Measurements from ENCODE around the gene SUPT6H.
"Not testable (repeated sequence)": the region's sequence is repeated elsewhere in the genome, so short reads cannot be mapped to it uniquely, and the experiment has no call there.

Gene SUPT6H

DNA sequence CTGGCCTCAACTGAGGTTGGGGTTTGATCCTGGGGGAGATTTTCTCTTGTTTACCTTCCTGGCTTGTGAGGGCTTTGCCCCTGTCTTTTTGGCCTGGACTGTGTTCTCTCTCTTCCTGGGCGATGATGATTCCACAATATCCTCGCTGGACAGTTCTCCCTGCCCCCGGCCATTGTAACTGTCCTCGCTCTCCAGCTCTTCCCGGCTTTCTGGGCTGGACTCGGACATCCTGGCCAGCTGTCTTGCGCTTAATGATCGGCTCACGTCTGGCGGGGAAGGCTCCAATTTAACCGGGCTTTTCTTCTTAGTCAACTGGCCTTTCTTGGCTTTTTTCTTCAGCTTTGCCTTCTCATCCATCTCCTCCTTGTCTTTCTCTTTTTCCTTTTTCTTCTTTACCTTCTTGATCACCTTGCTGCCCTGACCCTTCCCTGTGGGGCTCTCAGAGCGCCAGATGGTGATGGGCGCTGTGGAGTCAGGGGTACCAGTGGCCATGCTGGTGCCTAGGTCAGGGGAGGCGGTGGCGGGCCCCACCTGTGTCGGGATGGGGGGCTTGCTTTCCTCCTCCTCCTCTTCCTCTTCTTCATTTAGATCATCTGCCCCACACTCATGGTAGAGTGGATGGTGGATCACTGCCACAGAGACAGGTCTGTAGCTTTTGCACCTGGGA, 41.7 kb downstream of the SUPT6H start:
- DNase-seq: no peak

DNA sequence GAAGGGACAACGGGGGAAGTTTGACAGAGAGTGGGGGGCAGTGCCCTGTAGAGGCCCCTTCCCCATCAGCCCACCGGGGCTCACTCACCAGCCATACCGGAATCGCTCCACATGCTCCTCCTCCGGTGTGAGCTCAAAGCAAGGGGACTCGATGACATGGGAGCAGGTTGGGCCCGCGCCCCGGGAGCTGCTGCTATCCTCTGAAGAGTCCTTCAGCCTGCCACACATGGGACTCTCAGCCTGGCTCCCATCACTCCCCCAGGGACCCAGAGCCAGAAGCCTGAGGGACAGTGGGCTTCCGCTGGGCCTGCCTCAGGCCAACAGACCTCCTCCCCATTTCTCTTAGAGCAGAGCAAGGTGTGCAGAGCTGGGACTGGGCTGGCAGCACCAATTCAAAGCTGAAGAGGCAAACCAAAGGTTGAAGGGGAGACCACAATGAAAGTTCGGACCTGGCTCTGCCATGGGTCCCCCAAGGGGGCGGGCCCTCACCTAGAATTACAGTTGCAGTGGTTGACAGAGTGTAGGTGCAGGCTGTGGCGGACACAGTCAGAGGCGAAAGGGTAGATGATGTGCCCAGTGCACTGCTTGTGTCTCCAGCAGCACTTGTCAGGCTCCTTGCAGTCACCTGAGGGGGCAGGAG, 42.3 kb downstream of the SUPT6H start:
- no peak for DNase-seq

DNA sequence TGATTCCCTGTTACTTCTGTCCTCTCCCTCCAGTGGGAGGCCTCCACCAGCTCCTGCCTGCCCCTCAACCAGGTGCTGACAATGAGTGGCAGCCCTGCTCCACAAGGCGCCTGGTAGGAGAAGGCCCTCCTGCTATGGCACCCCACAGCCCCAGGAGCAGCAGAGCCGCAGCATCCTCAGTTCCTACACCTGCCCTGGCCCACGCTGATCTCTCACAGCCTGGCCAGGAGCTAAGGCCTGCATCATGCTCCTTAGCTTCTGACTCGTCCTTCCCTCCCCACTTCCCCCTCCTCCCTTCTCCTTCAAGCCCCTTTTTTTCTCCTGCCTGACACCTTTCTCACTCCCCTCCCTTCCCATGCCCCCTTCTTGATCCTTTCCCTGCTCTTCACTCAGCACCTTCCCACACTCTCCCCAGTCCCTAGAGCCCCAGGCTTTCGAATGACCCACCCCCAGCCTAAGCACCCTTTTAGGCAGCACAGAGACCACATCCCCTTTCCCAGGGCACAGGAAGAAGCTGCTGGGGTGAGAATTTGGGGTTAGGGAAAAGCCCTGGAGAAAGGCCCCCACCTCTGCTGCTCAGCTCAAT, 43.2 kb downstream of the SUPT6H start:
- no peak for DNase-seq

DNA sequence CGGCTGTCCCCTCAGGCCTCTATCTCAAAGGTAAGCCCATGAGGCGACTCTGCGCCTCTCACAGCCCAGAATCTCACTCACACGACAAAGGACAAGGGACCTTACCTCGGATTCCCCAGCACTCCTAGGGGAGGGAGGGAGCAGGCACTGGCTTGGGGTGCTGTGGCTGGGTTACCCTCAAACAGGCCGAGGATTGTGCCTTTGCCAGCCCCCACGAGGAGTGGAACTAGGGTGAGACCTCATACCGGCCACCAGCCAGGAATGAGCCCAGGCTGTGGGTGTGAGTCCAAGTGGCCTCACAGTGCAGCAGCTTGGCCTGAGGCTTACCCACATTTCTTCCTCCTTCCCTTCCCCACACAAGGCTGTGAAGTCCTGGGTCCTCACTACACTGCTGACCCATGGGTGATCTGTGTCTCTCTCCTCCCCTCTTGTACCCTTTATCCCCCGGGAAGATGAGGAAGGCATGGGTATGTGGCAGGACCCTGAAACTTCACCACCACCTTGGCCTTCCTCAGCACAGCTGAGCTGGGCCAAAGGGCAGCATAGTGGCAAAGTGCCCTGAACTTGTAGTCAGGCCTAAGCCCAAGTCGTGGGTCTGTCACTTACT, 43.8 kb downstream of the SUPT6H start:
- DNase-seq: no peak

DNA sequence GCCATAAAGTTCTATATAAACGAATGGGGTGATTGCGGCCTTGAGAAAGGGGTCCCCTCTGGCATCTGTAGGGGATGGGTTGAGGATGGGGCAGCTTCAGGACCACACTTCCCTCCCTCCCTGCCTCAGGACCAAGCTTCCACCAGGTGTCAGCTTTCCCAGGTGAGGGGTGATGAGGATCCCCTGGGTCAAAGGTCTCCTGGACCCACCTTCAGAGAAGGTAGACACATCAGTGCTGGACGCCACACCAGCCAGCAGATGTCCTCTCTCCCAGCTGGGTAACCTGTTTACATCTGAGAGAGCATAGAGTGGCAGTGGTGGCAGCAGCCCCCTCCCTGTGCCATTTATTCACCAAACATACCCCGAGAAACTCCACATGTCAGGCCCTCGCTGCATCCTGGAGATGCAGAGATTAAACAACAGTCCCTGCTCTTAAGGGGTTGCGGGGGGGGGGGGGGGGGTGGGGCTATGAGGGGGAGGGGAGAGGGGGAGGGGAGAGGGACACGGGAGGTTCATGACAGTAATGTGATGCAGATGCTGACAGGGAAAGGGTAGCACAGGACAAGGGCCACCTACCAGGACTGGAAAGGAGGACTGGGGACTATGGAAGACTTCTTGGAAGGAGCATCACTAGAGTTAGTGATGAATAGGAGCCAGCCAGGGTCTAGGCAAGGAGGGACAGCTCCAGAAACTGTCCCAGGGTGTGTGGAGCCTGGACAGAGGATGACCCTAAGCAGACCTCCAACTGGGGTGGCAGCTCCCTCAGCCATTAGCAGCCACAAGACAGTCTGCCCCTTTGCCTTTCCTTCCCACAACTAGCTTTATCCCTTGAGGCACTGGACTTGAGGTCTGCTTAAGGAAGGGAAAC, 44.7 kb downstream of the SUPT6H start:
- DNase-seq: no peak

DNA sequence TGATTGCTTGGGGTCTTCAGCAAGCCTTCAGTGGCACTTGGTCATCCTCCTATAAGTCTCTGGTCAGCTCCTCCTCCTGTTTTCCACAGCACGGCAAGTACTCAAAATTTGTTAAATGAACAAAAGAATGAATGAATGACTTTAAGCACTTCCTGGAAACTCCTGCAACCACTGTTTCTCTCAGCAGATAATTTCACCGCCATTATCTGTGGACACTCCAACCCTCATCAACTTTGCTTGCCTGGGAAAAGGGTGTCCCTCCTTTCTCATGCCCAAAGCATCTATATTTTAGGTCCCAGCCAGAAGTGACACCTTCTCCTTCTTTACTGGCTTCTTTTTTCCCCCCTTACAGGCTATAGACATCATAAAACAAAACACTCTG, 45.3 kb downstream of the SUPT6H start:
- DNase-seq: no peak

DNA sequence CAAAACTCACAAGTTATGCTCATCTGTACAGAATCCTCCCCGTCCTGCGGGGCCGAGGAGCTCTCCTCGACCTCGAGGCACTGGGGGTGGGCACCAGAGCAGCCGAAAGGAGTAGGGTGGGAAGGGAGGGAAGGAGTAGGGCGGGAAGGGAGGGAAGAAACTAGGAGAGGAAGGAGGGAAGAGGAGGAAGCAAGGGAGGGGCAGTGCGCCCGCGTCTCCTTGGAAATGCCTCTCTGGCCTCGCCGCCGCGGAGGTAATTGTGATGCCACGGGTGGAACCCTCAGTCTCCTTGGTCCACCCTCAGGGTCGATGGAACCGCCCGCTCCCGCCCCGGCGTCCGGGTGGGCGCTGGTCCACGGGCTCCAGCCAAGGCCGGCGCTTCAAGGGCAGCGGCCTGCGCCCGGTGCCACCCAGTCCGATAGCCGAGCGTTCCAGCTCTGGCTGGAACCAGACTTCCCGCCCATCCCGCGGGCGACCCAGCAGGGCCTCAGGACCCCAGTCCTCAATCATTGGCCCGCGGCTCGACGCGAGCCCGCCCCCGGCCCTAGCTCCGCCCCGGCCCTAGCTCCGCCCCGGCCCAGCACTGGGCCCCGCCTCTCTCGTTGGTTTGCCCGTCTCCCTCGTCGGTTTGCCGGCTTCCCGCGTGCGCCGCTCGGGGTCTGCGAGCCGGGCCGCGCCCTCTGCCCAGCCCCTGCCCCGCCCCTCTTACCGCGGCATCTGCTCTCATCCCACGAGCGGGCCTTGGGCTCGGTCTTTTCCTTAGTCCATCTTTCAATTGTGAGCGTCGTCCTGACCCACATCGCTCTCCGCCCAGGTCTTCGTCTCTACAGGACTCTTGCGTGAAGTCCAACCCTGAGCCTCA, 49.1 kb downstream of the SUPT6H start:
- DNase-seq: peak; percentile 97

DNA sequence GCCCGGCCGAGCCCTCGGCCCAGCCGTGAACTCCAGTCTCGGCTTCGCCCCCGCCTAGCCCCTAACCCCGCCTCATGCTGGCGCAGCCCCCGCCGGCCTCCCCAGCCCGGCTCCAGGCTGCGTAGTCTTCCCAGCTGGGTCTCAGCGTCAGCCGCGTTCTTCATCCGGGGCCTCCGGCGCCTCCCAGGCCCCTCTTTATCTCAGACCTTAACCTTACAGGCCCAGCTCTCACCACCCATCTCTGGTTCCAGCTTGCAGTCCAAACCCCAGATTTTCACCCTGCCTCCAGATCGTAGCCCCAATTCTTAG, 49.7 kb downstream of the SUPT6H start, which contains the start of gene PROCA1:
PROCA1 (minus strand) TSS at position 166 of the 309 bp plus-strand sequence. CDS start 228 bp downstream, outside the sequence.
- peak; percentile 87 for DNase-seq

DNA sequence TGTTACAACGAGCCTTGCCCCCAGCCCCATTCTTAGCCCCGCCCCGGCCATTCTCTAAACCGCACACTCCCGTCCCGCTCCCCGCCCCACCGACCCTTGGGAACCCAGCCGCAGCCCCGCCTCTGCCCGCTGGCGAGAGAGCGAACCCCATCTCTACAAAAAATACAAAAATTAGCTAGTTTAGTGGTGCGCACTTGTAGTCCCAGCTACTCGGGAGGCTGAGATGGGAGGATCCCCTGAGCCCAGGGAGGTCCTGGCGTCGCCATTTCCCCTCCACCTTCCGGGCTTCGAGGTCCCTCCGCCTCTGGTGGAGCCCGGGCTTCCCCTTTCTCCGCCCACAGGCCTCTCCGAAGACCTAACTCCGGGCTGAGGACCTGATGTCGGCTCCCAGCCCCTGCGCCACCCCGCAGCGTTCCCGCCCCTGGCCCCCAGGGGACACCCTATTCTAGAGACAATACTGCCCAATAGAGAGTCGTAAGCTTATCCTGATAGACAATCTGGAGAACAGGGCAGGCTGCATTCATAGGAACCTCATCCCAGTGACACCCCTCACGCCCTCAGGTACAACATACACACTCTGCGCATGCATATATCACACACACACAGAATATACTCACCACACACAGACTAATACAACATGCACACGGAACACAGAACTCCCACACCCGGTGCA, 50.2 kb downstream of the SUPT6H start:
- peak; percentile 60 for DNase-seq

DNA sequence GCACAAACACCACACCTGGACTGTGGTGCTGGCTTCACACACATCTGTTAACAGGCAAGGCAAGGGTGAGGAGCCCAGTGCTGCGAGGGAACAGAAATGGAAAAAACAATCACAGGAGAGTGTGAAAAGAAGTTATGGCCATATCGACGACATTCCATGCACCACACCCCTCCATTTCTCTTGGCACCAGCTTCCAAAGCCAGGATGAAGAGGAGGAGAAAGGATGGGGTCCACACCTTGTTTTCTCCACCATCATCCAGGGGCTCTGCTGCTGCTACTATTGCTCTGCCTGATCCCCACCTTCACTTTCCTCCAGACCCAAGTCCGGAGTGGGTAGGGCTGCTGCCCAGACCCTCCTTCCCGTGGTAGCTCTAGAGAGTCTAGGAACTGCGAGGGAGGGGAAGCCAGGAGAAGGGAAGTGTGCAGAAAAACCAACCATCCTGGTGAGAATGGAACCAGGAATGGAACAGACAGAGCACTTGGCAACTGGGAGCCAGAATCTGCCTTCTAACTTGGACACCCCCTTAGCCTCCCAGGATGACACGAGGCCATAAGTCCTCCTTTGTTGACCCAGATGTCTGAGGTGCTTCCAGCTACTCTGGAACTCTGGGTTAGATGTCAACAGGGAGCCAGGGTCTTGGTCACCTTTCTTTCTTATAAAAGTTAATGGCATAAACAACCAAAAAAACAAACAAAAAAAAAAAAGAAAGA, 50.9 kb downstream of the SUPT6H start:
- peak; percentile 25 for DNase-seq

- no peak for DNase-seq
These were observed 52.3 kb downstream of the SUPT6H start for GRCh38 chr17:28714281-28714680.

GRCh38 chr17:28715217-28715616, 53.2 kb downstream of the SUPT6H start:
- DNase-seq: no peak

DNA sequence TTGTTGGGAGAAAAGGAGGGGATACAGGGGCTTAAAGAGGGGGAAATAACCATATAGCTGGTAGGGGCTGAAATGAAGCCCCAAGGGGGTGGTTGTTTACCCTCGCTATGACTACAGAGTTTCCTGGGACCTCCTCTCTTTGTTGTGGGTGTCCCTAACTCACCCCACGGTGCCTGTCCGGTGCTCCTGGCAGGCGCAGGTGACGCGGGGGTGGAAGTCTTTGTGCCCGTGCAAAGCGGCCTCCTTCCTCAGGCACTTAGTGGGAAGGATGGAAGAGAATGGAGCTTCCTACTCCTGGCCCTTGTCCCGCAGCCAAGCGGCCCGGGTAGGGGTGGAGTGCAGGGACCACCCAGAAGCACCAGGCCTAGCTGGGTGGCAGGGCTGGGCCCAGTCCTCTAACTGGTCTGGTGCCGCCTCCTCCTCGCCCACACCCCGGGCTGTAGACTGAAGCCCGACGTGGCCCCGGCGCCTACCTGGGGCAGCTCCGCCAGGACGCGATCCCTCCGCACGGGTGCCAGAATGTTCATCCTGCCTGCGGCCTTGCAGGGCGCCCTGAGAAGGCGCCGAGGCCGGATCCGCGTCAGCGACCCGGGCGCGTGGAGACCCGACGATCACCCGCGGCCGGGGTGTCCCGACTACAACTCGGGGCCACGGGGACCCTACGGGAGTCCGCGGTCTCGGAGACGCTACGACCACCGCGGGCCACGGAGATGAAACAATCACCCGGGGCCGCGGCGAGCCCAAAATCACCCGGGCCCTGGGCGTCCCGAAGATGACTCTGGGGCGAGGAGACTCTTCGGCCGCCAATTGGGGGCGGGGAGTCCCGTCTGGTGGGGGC, 55.0 kb downstream of the SUPT6H start:
- peak; percentile 86 for DNase-seq

DNA sequence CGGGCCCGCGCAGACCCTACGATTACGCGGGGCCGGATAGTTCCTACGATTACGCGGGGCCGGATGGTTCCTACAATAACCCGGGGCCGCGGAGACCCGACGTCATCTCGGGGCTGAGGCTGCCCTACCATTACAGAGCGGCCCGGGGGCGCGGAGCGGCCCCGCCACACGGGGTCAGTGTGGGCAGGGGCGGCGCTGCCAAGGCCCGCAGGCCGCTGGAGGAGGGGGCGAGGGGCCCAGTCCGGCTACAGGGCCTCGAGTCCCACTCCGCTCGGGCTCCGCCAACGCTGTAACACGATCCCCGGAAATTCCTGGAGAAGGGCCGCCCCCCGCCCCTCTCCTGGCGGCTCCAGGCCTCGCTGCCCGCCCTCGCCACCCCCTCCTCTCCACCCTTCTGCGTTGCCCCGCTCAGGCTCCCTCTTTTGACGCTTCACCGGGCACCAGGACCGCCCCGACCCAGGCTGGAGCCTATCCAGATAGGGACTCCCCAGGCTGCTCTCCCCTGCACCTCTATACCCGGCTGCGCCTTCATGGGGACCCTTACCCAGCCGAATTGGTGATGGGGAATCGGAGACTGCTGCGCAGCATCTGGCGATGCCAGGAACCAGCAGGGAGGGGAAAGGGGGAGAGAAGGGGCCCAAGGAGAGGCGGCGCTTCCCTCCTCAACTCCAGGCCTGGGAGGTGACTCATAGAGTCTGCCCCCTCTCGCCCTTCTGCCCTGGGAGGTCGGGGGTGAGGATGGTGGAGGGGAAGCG, 55.8 kb downstream of the SUPT6H start, which contains the start of gene RAB34:
RAB34 (minus strand) TSS at position 291 of the 755 bp plus-strand sequence. CDS start 602 bp downstream, outside the sequence.
- peak; percentile 94 for DNase-seq

GRCh38 chr17:28718333-28719020, 56.5 kb downstream of the SUPT6H start:
- no peak for DNase-seq

DNA sequence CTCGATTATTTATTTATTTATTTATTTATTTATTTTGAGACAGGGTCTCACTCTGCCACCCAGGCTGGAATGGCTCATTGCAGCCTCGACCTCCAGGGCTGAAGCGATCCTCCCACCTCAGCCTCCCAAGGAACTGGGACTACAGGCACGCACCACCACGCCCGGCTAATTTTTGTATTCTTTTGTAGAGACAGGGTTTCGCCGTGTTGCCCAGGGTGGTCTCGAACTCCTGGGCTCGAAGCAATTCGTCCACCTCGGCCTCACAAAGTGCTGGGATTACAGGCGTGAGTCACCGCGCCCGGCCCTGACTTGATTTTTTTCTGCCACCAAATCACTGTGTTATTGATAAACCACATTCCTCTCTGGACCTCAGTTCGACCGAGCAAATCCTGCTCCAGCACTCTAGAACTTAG, 57.0 kb downstream of the SUPT6H start:
- DNase-seq: no peak

DNA sequence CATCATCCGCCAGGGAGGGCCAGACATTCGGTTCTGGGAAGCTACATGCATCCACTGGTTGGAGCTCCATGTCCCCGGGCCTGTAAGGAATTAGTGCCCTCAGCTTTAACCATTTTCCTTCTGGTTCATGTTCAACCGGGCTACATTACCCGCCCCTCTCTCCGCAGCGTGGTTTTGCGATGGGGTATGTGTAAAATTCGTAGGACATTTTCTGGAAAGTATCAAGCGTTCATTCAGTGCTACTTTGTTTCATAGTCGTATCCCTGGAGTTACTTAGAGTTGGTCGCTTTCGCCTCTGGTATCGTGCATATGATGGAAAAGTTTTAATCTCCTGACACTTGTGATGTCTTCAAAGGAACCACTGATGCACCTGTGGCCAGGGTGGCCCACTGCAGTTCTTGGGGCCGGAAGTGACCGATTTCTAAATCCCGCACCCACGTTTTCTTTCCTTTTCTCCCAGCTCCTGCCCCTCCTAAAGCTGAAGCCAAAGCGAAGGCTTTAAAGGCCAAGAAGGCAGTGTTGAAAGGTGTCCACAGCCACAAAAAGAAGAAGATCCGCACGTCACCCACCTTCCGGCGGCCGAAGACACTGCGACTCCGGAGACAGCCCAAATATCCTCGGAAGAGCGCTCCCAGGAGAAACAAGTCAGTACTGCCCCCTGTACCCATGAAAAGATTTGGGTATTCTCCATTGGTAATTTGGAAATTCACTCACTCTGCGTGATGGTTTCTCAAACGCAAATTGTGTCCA, 58.4 kb downstream of the SUPT6H start:
- no peak for DNase-seq

DNA sequence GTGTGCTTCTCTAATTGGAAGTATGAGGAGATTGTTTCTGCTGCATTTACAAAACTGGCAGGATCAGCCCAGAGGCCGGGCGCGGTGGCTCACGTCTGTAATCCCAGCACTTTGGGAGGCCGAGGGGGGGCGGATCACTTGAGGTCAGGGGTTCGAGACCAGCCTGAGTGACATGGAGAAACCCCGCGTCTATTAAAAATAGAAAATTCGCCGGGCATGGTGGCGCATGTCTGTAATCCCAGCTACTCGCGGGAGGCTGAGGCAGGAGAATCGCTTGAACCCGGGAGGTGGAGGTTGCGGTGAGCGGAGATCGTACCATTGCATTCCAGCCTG, 59.0 kb downstream of the SUPT6H start:
- DNase-seq: not testable (repeated sequence)
